Endothelial cell of umbilical vein (primary cell): Measurements from ENCODE around the gene KCNC1. TPM values are rescaled to one million over a fixed set of nuclear protein-coding genes. Genes with fewer than 3 reads are reported as not detected.

ENCODE experiments used
- BruUV-seq: library from RNA; stranded (reverse); fragments of 400-500 nt; replicated peaks from 2 replicates; lab custom pipeline; 2021; lab: Mats Ljungman, UMichigan
- CTCF ChIA-PET: fragments of 300-600, 350-600 bp; sonication (Branson Sonifier 250); formaldehyde crosslinking; loops from one replicate; lab custom pipeline; 2021; ENCODE audit warnings: antibody characterized with exemption, inconsistent platforms; lab: Charles Lee
- POLR2A ChIA-PET: fragments of 300-600, 350-600 bp; sonication (Branson Sonifier 250); formaldehyde crosslinking; loops from one replicate; lab custom pipeline; 2021; ENCODE audit warnings: antibody characterized with exemption, inconsistent platforms; lab: Charles Lee
- DNase-seq: peaks from one replicate; pipeline ENCODE4 v3.0.0-alpha.2; 2011; ENCODE audit warnings: low read depth, low spot score
- FAIRE-seq: peaks from 2 replicates; lab custom pipeline; 2011; peaks lifted over from hg19 to GRCh38; lab: Jason Lieb, UNC
- H2AFZ ChIP-seq: 2 replicates; pipeline ENCODE4 v1.6.0; 2012; ENCODE audit warnings: low read depth, low read length, control low read depth, inconsistent platforms
- H3K27ac ChIP-seq: 2 replicates; pipeline ENCODE4 v1.5.1; 2011; ENCODE audit warnings: low read depth, mild to moderate bottlenecking, control low read depth, low read length, moderate library complexity; ENCODE audit not compliant: insufficient read depth
- H3K27me3 ChIP-seq, 2 experiments: 2 replicates each; pipeline versions ENCODE4 v1.6.0 to v1.6.1; 2011; ENCODE audit warnings: low read length in 2 of 2, mixed read lengths in 1 of 2; ENCODE audit not compliant: control insufficient read depth in 2 of 2, insufficient read depth in 2 of 2
- H3K36me3 ChIP-seq, 2 experiments: 2 replicates in 1 of 2; 3 replicates in 1 of 2; pipeline ENCODE4 v1.5.1; 2011; ENCODE audit warnings: low read length in 2 of 2, mild to moderate bottlenecking in 1 of 2, moderate library complexity in 1 of 2; ENCODE audit not compliant: control insufficient read depth in 2 of 2, insufficient read depth in 2 of 2; ENCODE audit errors: extremely low read depth in 1 of 2
- H3K4me1 ChIP-seq: 3 replicates; pipeline ENCODE4 v1.5.1; 2011; ENCODE audit warnings: mild to moderate bottlenecking, low read length; ENCODE audit not compliant: control insufficient read depth, insufficient read depth; ENCODE audit errors: extremely low read depth
- H3K4me2 ChIP-seq: 2 replicates; pipeline ENCODE4 v1.6.1; 2011; ENCODE audit warnings: low read length, control low read depth, mixed read lengths; ENCODE audit not compliant: insufficient read depth
- H3K4me3 ChIP-seq, 3 experiments: fragments of 200-600 bp in 1 of 3; sonication (generic), shearing (Covaris generic) in 1 of 3; replicated peaks in 1 of 3; 2 replicates each; pipeline ENCODE4 v1.5.1; 2011 to 2016; ENCODE audit warnings: control low read depth in 3 of 3, low read length in 3 of 3, mild to moderate bottlenecking in 2 of 3, inconsistent platforms in 1 of 3, low read depth in 1 of 3, moderate library complexity in 1 of 3; ENCODE audit not compliant: insufficient read depth in 1 of 3
- H3K79me2 ChIP-seq: 2 replicates; pipeline ENCODE4 v1.6.0; 2012; ENCODE audit warnings: low read length, inconsistent platforms; ENCODE audit not compliant: control insufficient read depth, insufficient read depth
- H3K9ac ChIP-seq: replicated peaks from 2 replicates; pipeline ENCODE3; 2011; ENCODE audit warnings: low read length, control low read depth; ENCODE audit not compliant: insufficient read depth; ENCODE audit errors: extremely low read depth
- H3K9me1 ChIP-seq: replicated peaks from 3 replicates; pipeline ENCODE4 v1.6.0; 2011; ENCODE audit warnings: mild to moderate bottlenecking, low read length; ENCODE audit not compliant: control insufficient read depth, insufficient read depth; ENCODE audit errors: extremely low read depth
- H3K9me3 ChIP-seq: replicated peaks from 2 replicates; pipeline ENCODE4 v1.5.1; 2012; ENCODE audit warnings: low read length, inconsistent platforms; ENCODE audit not compliant: control insufficient read depth, insufficient read depth
- H4K20me1 ChIP-seq: replicated peaks from 2 replicates; pipeline ENCODE3; 2011; ENCODE audit warnings: mild to moderate bottlenecking, low read length; ENCODE audit not compliant: control insufficient read depth, insufficient read depth; ENCODE audit errors: extremely low read depth
- CTCF ChIP-seq, 2 donors: IDR thresholded peaks; 1 replicate in 1 of 2; 2 replicates in 1 of 2; pipeline ENCODE4 v1.5.1; 2011; ENCODE audit warnings: low read length in 2 of 2, mild to moderate bottlenecking in 2 of 2, moderate library complexity in 2 of 2, control low read depth in 1 of 2, inconsistent platforms in 1 of 2, low read depth in 1 of 2; ENCODE audit not compliant: insufficient read depth in 1 of 2; ENCODE audit errors: extremely low read depth in 1 of 2
- EZH2 ChIP-seq: IDR thresholded peaks from 2 replicates; pipeline ENCODE4 v1.6.1; 2012; ENCODE audit warnings: borderline replicate concordance, low read depth, mild to moderate bottlenecking, moderate library complexity, low read length, inconsistent platforms; ENCODE audit not compliant: severe bottlenecking
- FOS ChIP-seq: IDR thresholded peaks from 2 replicates; pipeline ENCODE4 v1.6.1; 2011; ENCODE audit warnings: mild to moderate bottlenecking, low read length, moderate library complexity, borderline replicate concordance; ENCODE audit not compliant: insufficient read depth
- GATA2 ChIP-seq: IDR thresholded peaks from 2 replicates; pipeline ENCODE4 v1.7.0; 2011; ENCODE audit warnings: low read depth, mild to moderate bottlenecking, moderate library complexity, mixed read lengths, low read length; ENCODE audit not compliant: insufficient read length, insufficient read depth
- JUN ChIP-seq: IDR thresholded peaks from 2 replicates; pipeline ENCODE4 v1.6.1; 2011; ENCODE audit warnings: borderline replicate concordance, low read depth; ENCODE audit not compliant: insufficient read length, insufficient read depth
- MAX ChIP-seq: IDR thresholded peaks from 2 replicates; pipeline ENCODE4 v1.6.1; 2011; ENCODE audit not compliant: insufficient read depth, insufficient read length
- MYC ChIP-seq: IDR thresholded peaks from one replicate; pipeline ENCODE4 v1.6.1; 2011; ENCODE audit warnings: mild to moderate bottlenecking, low read depth, low read length
- POLR2A ChIP-seq: IDR thresholded peaks from 2 replicates; pipeline ENCODE4 v1.6.1; 2012; ENCODE audit warnings: low read depth, mild to moderate bottlenecking, control low read depth, low read length
- dilution Hi-C: fragments of 300-500 bp; cut with MboI; formaldehyde crosslinking; loops from one replicate; pipeline ENCODE4 v1.15.0; 2019; ENCODE audit warnings: low sequenced_read_pairs; ENCODE audit not compliant: extremely low pct_ligation_motif_present
- intact Hi-C: fragments of 100-400 bp; cut with micrococcal nuclease; formaldehyde crosslinking; loops from one replicate; pipeline ENCODE4 v1.10.0; 2022
- polyA plus RNA-seq, 4 experiments: library from polyadenylated mRNA; depleted of rRNA in 3 of 4; stranded (reverse) in 3 of 4; unstranded in 1 of 4; fragments of >200 nt; gene quantifications; 2 replicates each; pipeline versions ENCODE4 v1.2.1 to v1.2.3, GENCODE V29; 2011 to 2012; ENCODE audit warnings: missing spikeins in 1 of 4
- total RNA-seq: library from RNA; stranded (reverse); gene quantifications from 2 replicates; pipeline ENCODE4 v1.2.3, GENCODE V29; 2021

KCNC1 gene
- total and polyA plus RNA-seq, 2 donors (not counting 3 experiments of a cell fraction or from before 2014, with no cell fraction given): not detected

DNA sequence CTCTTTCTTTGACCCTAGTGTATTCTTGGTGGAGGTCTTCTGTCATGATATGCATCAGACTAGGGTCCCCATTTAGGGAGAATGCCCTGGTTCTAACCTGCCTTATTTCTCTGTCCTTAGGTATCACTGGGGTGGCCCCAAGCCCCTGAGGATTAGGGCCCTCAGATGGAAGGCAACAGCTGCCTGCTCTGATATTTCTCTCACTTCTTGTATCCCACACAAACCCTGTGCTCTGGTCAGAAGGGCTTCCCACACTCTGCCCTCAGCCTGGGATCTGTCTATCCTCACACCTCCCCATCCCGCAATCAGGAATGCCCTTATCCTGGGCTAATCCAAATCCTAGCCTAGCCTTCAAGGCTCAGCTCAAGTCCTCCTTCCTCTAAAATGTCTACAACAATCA is 75.5 kb downstream of the KCNC1 start:
- no peaks in the 10 kb centered on the region for H3K9me1 ChIP-seq
- no peak overlapping the region for H2AFZ ChIP-seq
- H3K27me3 ChIP-seq: no peaks in the 10 kb centered on the region
- ChIA-PET POLR2A (no interaction called here), CTCF (interaction anchor here (1.0 kb wide), 1 partner anchor 169 kb away, joined by 4 read pairs; no protein-coding TSS in a partner anchor)
- H3K36me3 ChIP-seq: no peaks in the 10 kb centered on the region
- FAIRE-seq: no peak
- no peaks in the 10 kb centered on the region for H4K20me1 ChIP-seq
- H3K9me3 ChIP-seq: no peaks in the 10 kb centered on the region
- H3K79me2 ChIP-seq: no peaks in the 10 kb centered on the region
- H3K4me2 ChIP-seq: no peak overlapping the region
- H3K4me1 ChIP-seq: no peaks in the 10 kb centered on the region
- dilution Hi-C loops: no loop called here
- no peak overlapping the region for H3K4me3 ChIP-seq
- TF ChIP-seq MAX: no peak
- no peak for TF ChIP-seq FOS
- no peak for TF ChIP-seq POLR2A
- TF ChIP-seq CTCF (IDR thresholded peaks at IDR 0.05; ENCODE audit: extremely low read depth in 1 of 2, insufficient read depth in 1 of 2, low read depth in 1 of 2, low read length in 2 of 2): no peak
- no peak for TF ChIP-seq MYC
- no peak for TF ChIP-seq EZH2
- no peak for TF ChIP-seq GATA2
- no peak for TF ChIP-seq JUN
- no TSS peak for BruUV-seq
- H3K27ac ChIP-seq: no peak overlapping the region
- intact Hi-C loops: no loop called here
- no peak for DNase-seq
- H3K9ac ChIP-seq: no peak overlapping the region
